22Rv1 (cell line): ENCODE data around the gene SLC39A11.

Source experiments
- CTCF ChIP-seq: fragments of 450-650 bp; IDR thresholded peaks from 2 replicates; pipeline ENCODE4 v1.5.1; 2017; ENCODE audit warnings: mild to moderate bottlenecking
- ZFX ChIP-seq: fragments of 450-650 bp; IDR thresholded peaks from 2 replicates; pipeline ENCODE4 v1.6.1; 2017; ENCODE audit warnings: antibody characterized with exemption, borderline replicate concordance

- TF ChIP-seq CTCF (no peak), ZFX (no peak)
Measured at GRCh38 chr17:72713701-72714100, 378.8 kb downstream of the SLC39A11 start.
